NCI-H2227 treated with DMSO at 0.1 percent for 48 hours (cell line): ENCODE data around the gene UXS1.
A peak's percentile ranks its signal among the peaks of the same experiment; 100 is the strongest.
"Not testable (repeated sequence)": the region's sequence is repeated elsewhere in the genome, so short reads cannot be mapped to it uniquely, and the experiment has no call there.

Experiments
- DNase-seq: peaks from one replicate; lab custom pipeline; 2025; lab: John Stamatoyannopoulos, UW

UXS1 gene

DNA sequence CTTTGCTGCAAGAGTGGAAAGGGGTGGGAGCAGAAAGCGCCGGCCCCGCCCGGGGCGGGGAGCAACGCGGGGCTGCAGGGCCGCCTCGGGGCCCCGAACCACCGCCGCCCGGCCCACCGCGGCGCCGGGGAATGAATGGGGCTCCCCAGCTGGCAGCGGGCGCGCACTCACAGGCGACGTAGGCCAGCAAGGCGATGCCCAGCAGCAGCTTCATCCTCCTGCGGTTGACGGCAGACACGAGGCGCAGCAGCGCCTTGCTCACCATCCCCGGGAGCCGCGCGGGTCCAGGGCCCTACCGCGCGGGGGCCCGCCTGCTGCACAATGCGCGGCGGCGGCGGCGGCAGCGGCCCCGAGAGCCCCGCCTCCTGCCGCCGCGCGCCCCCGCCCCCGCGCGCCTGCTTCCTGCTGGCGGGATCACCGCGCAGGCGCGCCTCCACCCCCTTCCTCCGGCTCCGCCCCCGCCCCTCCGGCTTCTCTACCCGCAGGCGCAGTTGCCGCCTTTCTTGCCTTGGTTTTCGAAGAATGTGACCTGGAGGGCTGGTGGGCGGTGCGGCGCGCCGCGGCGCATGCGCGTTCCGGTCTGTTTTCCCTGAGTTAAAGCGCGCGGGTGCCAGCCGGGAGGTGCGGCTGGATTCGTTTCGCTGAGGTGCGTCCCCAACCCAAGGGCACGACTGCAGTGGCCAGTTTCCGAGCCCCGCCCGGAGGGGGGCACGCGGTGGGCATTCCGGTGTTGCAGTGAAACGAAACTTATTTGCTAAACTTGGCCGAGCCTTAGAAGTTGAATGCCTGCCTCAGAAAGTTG lies at the start of gene UXS1:
Gene UXS1 (minus strand): TSS at position 325 of the 802 bp plus-strand sequence. CDS start 60 bp downstream, at position 265.
- peak; percentile 97 for DNase-seq

- not testable (repeated sequence) for DNase-seq
Measured at GRCh38 chr2:106239491-106239890, 45.4 kb upstream of the UXS1 start.

GRCh38 chr2:106235392-106235791 lies 41.3 kb upstream of the UXS1 start:
- DNase-seq, result not testable (repeated sequence)

GRCh38 chr2:106233350-106233706 lies 39.2 kb upstream of the UXS1 start:
- no peak for DNase-seq

- no peak for DNase-seq
Measured at GRCh38 chr2:106232638-106233349, 38.7 kb upstream of the UXS1 start.

DNA sequence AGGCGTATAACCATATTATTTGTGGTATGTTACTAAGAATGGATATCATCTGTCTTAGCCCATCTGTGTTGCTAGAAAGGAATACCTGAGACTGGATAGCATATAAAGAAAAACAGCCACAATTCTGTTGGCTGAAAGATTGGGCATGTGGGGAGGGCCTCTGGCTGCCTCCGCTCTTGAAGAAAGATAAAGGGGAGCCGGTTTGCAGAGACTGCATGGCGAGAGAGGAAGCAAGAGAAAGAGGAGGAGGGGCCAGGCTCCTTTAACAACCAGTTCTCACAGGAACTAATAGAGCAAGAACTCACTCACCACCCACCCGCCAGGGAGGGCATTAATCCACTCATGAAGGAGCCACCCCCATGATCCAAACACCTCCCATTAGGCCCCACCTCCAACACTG lies 29.2 kb upstream of the UXS1 start:
- DNase-seq, result no peak

DNA sequence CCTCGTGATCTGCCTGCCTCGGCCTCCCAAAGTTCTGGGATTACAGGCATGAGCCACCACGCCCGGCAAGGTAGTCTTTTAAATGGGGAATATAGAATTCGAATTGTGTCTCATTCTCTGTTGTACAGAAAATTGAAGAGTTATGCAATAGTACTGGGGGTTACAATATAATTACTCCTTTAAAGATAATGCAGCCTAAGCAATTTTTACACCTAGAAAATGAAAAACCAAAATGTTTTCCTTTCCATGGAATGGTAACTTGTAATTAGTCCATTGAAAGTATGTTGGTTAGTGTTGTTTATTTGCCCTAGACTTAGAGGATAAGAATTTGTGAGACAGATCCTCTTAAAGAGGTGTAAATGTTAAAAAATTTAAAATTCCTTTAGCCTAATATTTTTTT lies 28.0 kb upstream of the UXS1 start:
- DNase-seq, result not testable (repeated sequence)

GRCh38 chr2:106219813-106220212 lies 25.7 kb upstream of the UXS1 start:
- DNase-seq, result no peak

- DNase-seq, result not testable (repeated sequence)
Measured at GRCh38 chr2:106219157-106219556, 25.1 kb upstream of the UXS1 start.

- no peak for DNase-seq
Measured at GRCh38 chr2:106208874-106209273, 14.8 kb upstream of the UXS1 start.

GRCh38 chr2:106208399-106208798 lies 14.3 kb upstream of the UXS1 start:
- no peak for DNase-seq

- DNase-seq, result no peak
Measured at GRCh38 chr2:106207246-106207645, 13.1 kb upstream of the UXS1 start.

- DNase-seq, result no peak
Measured at GRCh38 chr2:106205488-106205887, 11.4 kb upstream of the UXS1 start.

GRCh38 chr2:106204551-106204950 lies 10.4 kb upstream of the UXS1 start:
- DNase-seq, result not testable (repeated sequence)

DNA sequence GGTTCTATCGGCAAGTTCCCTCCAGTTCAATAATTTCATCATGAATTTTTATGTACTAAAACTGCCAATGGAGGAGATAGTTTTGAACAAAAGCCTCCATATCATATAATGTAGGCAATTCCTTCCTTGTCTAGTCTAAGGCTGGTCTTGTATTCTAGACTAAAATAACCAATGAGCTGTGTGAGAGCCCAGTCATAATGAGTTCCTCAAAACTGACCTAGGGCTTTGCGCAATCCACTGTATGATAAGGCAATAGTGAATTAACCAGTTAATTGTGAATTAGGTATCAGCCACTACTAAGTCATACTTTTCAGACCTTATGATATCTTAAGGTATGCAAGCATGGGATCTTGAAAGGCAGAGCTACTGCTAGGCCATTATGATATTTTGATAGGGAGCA lies 7.6 kb upstream of the UXS1 start:
- DNase-seq, result no peak

- DNase-seq, result no peak
Measured at GRCh38 chr2:106197878-106198277, 3.8 kb upstream of the UXS1 start.

DNA sequence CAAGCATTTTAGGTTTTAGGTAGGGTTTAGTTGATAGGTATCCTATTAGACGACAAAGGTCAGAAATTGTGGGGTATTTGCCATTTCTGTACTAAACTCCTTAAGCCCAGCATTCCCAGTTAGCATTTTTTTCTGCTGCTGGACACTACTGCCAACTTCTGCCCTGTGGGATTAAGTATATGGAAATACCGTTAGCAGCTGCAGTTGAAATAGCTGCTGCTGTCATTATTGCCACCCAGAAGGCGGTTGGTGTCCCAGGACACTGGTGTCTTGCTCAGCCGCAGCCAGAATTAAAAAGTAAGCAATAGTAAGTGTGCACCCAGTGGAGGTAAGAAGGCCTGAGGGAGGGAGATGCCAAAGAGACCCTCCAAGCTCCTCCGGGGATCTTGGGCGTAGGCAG lies 1.9 kb upstream of the UXS1 start:
- DNase-seq, result no peak

- DNase-seq, result peak; percentile 1
Measured at GRCh38 chr2:106195456-106195855, 1.4 kb upstream of the UXS1 start.

GRCh38 chr2:106193690-106193976 lies 468 bp downstream of the UXS1 start:
- DNase-seq, result no peak

- no peak for DNase-seq
Measured at GRCh38 chr2:106192752-106193689, 1.1 kb downstream of the UXS1 start.

- DNase-seq, result no peak
Measured at GRCh38 chr2:106191511-106192016, 2.5 kb downstream of the UXS1 start.

DNA sequence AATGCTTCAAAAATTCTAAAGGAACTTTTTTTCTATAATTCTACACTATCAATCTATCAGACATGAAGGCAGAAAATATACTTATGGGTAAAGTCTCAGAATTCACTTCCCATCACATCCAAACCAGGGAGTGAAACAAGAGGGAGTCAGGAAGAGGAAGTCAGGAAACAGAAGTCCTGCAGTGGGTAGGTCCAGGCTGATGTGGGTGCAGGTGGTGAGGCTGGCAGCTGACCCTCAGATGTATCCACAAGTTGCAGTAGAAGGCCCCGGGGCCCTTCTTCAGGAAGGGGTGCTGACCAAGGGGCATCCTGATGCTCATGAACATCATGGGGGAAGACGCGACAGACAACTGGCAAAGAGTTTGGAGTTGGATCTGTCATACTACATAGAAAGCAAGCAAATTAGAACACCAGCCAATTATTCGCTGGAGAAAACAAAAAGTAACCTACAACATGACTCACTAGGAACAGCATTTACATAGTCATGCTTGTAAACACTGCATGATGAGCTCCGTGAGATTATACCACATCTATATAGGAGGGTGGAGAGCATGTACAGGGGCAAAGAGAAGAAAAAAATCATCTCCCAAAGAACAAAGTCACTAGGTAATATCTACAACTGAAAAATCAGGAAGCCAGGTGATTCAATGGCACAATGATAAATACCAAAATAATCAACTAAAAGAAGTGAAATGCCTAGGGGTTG lies 4.2 kb downstream of the UXS1 start:
- no peak for DNase-seq
